ENCODE results near the gene PSAP.

PSAP gene

GRCh38 chr10:71767420-71768035, 83.5 kb downstream of the PSAP start:
- in situ Hi-C loops (cut with HindIII; ENCODE audit: low sequenced_read_pairs) = no loop called here
- DNase-seq (ENCODE audit: low read depth, low spot score) = peak; percentile 13
- no peak overlapping the region for H3K4me3 ChIP-seq (ENCODE audit: low read depth, low read length)
- no peak for TF ChIP-seq CTCF (IDR thresholded peaks at IDR 0.05; ENCODE audit: low read depth, low read length)

- H3K4me3 ChIP-seq (ENCODE audit: low read depth, low read length) = no peak overlapping the region
- no peak for TF ChIP-seq CTCF (IDR thresholded peaks at IDR 0.05; ENCODE audit: low read depth, low read length)
- DNase-seq (ENCODE audit: low read depth, low spot score) = peak; percentile 92
- in situ Hi-C loops (cut with HindIII; ENCODE audit: low sequenced_read_pairs) = no loop called here
These were observed 84.2 kb downstream of the PSAP start for GRCh38 chr10:71766717-71767419.
